AG09319 (cell line): ENCODE measurements around the gene ZC3HAV1L.
"Not testable (repeated sequence)": the region's sequence is repeated elsewhere in the genome, so short reads cannot be mapped to it uniquely, and the experiment has no call there.

ENCODE experiments used
- DNase-seq: peaks from one replicate; pipeline ENCODE4 v3.0.0-alpha.2; 2010; ENCODE audit warnings: low read depth; ENCODE audit errors: extremely low read depth
- TF ChIP-seq, protein P1 (sequence below): IDR thresholded peaks from 2 replicates; pipeline ENCODE4 v1.5.1; 2011; ENCODE audit warnings: low read depth, mild to moderate bottlenecking, inconsistent platforms, low read length, moderate library complexity

ZC3HAV1L gene, protein sequence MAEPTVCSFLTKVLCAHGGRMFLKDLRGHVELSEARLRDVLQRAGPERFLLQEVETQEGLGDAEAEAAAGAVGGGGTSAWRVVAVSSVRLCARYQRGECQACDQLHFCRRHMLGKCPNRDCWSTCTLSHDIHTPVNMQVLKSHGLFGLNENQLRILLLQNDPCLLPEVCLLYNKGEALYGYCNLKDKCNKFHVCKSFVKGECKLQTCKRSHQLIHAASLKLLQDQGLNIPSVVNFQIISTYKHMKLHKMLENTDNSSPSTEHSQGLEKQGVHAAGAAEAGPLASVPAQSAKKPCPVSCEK

DNA sequence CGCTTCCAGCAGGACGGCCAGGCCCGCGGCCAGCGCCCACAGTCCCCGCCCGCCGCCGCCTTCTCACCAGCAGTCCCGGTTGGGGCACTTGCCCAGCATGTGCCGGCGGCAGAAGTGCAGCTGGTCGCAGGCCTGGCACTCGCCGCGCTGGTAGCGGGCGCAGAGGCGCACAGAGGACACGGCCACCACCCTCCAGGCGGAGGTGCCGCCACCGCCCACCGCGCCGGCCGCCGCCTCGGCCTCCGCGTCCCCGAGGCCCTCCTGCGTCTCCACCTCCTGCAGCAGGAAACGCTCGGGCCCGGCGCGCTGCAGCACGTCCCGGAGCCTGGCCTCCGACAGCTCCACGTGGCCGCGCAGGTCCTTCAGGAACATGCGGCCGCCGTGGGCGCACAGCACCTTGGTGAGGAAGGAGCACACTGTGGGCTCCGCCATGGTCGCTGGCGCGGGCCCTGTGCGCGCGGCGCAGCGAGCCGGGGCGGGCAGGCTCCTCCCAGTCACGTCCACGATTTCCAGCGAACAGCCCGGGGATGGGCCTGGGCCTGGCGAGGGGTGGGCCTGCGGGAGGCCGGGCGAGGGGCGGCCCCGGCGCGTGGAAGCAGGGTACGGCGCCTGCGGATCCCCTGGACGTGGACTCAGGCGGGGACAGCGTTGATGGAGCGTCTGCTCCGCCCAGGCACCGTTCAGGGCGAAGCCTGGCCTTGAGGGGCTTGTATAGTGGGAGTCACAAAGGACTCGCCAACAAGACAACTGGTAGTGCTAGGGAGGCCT lies at the start of gene ZC3HAV1L:
TSS of gene ZC3HAV1L (minus strand) at position 457 of the 768 bp plus-strand sequence. CDS start at position 432, 25 bp downstream.
- DNase-seq, result no peak
- TF ChIP-seq, protein P1, sequence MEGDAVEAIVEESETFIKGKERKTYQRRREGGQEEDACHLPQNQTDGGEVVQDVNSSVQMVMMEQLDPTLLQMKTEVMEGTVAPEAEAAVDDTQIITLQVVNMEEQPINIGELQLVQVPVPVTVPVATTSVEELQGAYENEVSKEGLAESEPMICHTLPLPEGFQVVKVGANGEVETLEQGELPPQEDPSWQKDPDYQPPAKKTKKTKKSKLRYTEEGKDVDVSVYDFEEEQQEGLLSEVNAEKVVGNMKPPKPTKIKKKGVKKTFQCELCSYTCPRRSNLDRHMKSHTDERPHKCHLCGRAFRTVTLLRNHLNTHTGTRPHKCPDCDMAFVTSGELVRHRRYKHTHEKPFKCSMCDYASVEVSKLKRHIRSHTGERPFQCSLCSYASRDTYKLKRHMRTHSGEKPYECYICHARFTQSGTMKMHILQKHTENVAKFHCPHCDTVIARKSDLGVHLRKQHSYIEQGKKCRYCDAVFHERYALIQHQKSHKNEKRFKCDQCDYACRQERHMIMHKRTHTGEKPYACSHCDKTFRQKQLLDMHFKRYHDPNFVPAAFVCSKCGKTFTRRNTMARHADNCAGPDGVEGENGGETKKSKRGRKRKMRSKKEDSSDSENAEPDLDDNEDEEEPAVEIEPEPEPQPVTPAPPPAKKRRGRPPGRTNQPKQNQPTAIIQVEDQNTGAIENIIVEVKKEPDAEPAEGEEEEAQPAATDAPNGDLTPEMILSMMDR, result no peak

DNA sequence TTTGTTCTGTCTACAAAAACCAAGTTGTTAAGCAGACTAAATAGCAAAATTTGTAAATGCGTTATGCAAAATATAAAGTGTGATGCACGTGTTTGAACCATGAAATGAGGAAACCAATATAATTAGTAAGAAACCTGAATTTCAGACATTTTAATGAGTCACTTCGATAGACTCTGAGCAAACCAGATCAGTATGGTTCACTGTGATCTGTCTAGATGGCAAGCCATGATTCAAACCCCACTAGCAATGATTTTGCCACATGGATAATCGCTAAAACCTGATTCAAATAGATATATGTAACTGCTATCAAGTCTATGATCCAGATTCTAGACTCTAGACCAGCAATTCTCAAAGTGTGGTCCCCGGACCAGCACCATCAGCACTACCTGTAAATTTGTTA lies 48.9 kb upstream of the ZC3HAV1L start:
- DNase-seq, result no peak
- TF ChIP-seq, protein P1, result no peak

DNA sequence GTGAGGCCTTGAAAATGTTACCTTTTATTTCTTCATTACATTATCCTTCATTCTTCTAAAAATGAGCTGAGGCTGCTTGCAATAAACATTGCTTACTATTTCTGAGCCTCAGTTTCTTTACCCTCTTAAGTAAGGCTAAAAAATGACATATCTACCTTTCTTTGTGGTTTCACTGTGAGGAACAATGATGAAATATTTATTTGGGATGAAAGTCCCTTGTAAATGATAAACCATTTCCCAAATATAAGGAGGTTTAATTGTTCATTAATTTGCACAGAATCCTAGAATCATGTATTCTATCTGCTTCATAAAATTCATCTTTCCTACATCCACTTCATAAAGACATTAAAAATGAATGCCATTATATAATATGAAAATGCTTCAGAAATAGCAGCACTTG lies 45.7 kb upstream of the ZC3HAV1L start:
- no peak for DNase-seq
- TF ChIP-seq, protein P1, result no peak

DNA sequence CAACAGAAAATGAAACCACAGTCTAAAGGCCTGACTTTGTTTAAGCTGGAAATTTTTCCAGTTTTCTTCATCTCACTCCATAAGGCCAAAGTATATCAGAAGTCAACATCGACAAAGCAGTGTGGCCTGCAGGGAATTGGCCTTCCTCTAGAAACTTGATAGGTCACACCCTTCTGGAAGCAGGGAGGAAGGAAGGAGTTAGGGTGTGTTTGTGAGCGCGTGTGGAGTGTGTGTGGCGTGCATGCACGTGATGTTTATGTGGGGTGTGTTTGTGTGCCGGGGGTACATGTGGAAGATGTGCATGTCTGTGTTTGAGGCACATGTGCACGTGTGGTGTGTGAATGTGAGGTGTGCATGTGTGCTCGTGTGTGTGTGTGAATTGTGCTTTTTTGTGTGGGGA lies 45.1 kb upstream of the ZC3HAV1L start:
- no peak for DNase-seq
- TF ChIP-seq, protein P1, result no peak

DNA sequence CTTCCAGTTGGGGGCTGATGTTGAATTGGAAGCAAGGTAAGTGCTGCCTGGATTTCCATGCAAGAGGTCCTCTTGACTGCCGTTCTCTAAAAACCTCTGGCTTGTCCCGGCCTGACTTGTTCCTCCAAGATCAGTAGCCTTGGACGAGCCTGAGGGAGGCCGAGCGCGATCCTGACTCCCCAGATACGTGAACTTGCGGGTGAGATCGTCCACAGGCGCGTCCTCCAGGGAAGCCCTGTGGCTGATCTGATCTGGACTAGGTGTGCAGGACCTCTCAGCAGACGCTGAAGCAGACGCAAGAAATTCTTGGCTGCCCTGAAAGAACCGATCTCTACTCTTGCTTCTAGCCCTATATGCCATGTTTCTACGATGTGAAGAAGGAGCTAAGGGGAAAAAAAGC lies 44.0 kb upstream of the ZC3HAV1L start:
- TF ChIP-seq, protein P1, result no peak
- no peak for DNase-seq

DNA sequence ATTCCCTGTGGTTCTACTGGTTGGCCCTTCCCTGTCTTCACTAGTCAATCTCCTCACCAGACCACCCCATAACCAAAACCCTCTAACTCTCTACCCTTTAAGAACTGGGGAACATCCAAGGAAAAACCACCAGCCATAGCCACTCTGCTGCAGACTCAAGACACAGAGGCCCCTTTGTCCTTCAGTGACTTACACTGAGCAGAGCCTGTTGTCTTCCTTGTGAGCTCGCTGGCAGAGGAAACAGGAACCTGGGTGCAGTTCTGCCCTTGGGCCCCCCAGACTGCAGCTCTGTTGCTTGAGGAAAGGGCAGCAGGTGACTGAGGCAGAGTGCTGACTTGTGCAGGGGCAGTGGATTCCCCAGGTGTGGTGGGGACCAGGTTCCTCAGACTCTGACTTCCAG lies 43.1 kb upstream of the ZC3HAV1L start:
- no peak for DNase-seq
- TF ChIP-seq, protein P1, result no peak

DNA sequence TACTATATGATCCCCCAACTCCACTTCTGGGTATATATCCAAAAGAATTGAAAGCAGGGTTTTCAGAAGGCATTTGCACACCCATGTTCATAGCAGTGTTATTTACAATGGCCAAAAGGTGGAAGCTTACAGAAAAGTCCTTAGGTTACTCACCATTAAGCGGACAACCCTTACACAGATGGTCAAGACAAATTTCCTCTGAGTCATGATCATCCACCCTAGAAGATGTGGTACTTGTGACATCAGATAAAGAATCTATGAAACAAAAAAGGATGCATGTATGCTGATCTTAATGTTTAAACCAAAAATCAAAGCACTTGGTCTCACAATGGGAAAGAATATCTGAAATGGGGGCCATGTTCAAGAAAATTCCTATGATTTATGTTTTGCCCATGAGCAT lies 42.6 kb upstream of the ZC3HAV1L start:
- TF ChIP-seq, protein P1, result no peak
- no peak for DNase-seq

DNA sequence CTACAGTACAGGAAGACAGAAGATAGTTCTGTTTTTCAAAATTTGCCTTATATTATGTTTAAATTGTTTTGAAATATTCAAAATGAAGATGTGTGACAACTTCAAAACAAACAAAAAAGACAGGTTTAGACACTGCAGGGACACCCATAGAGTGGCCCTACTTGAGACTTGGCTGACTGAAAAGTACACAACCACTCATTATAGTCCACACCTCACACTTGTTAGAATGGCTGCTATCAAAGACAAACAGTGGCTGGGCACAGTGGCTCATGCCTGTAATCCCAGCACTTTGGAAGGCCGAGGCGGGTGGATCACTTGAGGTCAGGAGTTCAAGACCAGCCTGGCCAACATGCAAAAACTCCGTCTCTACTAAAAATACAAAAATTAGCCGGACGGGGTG lies 41.9 kb upstream of the ZC3HAV1L start:
- DNase-seq, result not testable (repeated sequence)
